ENCODE results near the gene PRPH2. TPM values are rescaled to one million over a fixed set of nuclear protein-coding genes. Genes with fewer than 3 reads are reported as not detected.
A peak's percentile ranks its signal among the peaks of the same experiment; 100 is the strongest.

PRPH2 gene
- total and polyA plus RNA-seq, 10 of the 15 experiments (the other 5 are each of a cell fraction or from before 2014, with no cell fraction given): 0.08 TPM; not detected in 9

GRCh38 chr6:42711930-42712329 is 10.5 kb downstream of the PRPH2 start:
- no peaks in the 10 kb centered on the region for H4K20me1 ChIP-seq (ENCODE audit: control insufficient read depth, insufficient read depth)
- BruUV-seq (replicated peaks): no TSS peak
- intact Hi-C loops (cut with micrococcal nuclease; ENCODE audit: unreplicated experiment) (no loop called here), in situ Hi-C loops (cut with MboI) (no loop called here)
- 22% methylated on average over 5 of the region's 5 CpGs for WGBS (ENCODE audit: insufficient coverage, insufficient replicate concordance, low lambda C conversion rate, missing lambda C conversion rate)
- no peak overlapping the region for H3K4me3 ChIP-seq
- no peak overlapping the region for H3K27ac ChIP-seq (ENCODE audit: control insufficient read depth, insufficient read depth)
- H3K27me3 ChIP-seq (replicated peaks in 1 of 2; ENCODE audit: control insufficient read depth in 2 of 2, insufficient read depth in 2 of 2, low read length in 1 of 2): no peaks in the 10 kb centered on the region; a peak in 1 of 4 replicates
- no peaks in the 10 kb centered on the region for H3K79me2 ChIP-seq (ENCODE audit: control insufficient read depth, insufficient read depth, low read length)
- peaks cover 4% of the 10 kb centered on the region; the same call in 1 of the 3 replicates for H3K9me3 ChIP-seq (replicated peaks; ENCODE audit: control insufficient read depth, insufficient read depth, low read length)
- TF ChIP-seq BHLHE40 (IDR thresholded peaks at IDR 0.05; ENCODE audit: borderline replicate concordance in 1 of 2, low read depth in 2 of 2, low read length in 1 of 2) (no peak), ZNF24 (IDR thresholded peaks at IDR 0.05) (no peak), ETV6 (conservative IDR thresholded peaks at IDR 0.05 in 1 of 2, IDR thresholded peaks at IDR 0.05 in 1 of 2; ENCODE audit: borderline replicate concordance in 1 of 2, low read depth in 1 of 2) (no peak), EP300 (IDR thresholded peaks at IDR 0.05; ENCODE audit: borderline replicate concordance in 1 of 2, control insufficient read depth in 1 of 2, low read depth in 2 of 2, low read length in 2 of 2) (no peak), PAX8 (IDR thresholded peaks at IDR 0.05) (no peak), CREM (IDR thresholded peaks at IDR 0.05; ENCODE audit: low read depth) (no peak), CEBPB (IDR thresholded peaks at IDR 0.05; ENCODE audit: borderline replicate concordance in 1 of 2, low read depth in 2 of 2, low read length in 2 of 2) (no peak), SMARCA5 (IDR thresholded peaks at IDR 0.05) (no peak), NRF1 (conservative IDR thresholded peaks at IDR 0.05; ENCODE audit: low read depth, low read length) (no peak), PBX3 (IDR thresholded peaks at IDR 0.05; ENCODE audit: insufficient replicate concordance, low read depth, low read length) (no peak), HCFC1 (IDR thresholded peaks at IDR 0.05; ENCODE audit: low read length) (no peak), ATF3 (IDR thresholded peaks at IDR 0.05; ENCODE audit: borderline replicate concordance, extremely low read depth, low read depth, low read length) (no peak), LARP7 (IDR thresholded peaks at IDR 0.05) (no peak), YY1 (IDR thresholded peaks at IDR 0.05; ENCODE audit: low read depth, low read length) (no peak), FOXM1 (IDR thresholded peaks at IDR 0.05; ENCODE audit: low read depth, low read length) (no peak)
- RAD21 ChIA-PET (ENCODE audit: unreplicated experiment): no interaction called here
- FAIRE-seq (peak; percentile 13), ATAC-seq (no peak), DNase-seq (ENCODE audit: low read depth, low spot score) (no peak)
- H3K36me3 ChIP-seq (ENCODE audit: control insufficient read depth in 2 of 2, insufficient read depth in 2 of 2, low read length in 1 of 2): no peaks in the 10 kb centered on the region
- CTCF ChIA-PET: interaction anchor here (1.4 kb wide), 1 partner anchor 14 kb away, joined by 3 read pairs; no protein-coding TSS in a partner anchor
- POLR2A ChIA-PET: no interaction called here
- no peak overlapping the region for H3K4me2 ChIP-seq (ENCODE audit: control insufficient read depth, insufficient read depth)
- H3K9ac ChIP-seq (ENCODE audit: control insufficient read depth, insufficient read depth, low read length): no peak overlapping the region
- SMC1A ChIA-PET (ENCODE audit: uncharacterized antibody, unreplicated experiment): no interaction called here
- no peak overlapping the region for H2AFZ ChIP-seq (ENCODE audit: control insufficient read depth, low read depth, low read length)
- H3K4me1 ChIP-seq (ENCODE audit: control insufficient read depth, insufficient read depth, low read length): no peaks in the 10 kb centered on the region

All from GM12878 (cell line).